ENCODE data around the gene RIGI.

- TF ChIP-seq CTCF (IDR thresholded peaks at IDR 0.05): no peak
- TF ChIP-seq POLR2A (IDR thresholded peaks at IDR 0.05): no peak
These were observed 17.1 kb upstream of the RIGI start for GRCh38 chr9:32543047-32543446.

Measured in esophagus squamous epithelium (tissue), 4 donors.